Lung (tissue), 12 donors: Measurements from ENCODE around the gene SIK3. TPM values are rescaled to one million over a fixed set of nuclear protein-coding genes. Genes with fewer than 3 reads are reported as not detected.

Source experiments
- ATAC-seq: fragments of 200-7000 bp; cut with Tn5 transposase; one replicate; pipeline ENCODE4 v1.9.1; 2020; ENCODE audit warnings: moderate number of reproducible peaks; ENCODE audit not compliant: insufficient read depth, low FRiP score
- DNase-seq, 3 donors: peaks; one replicate each; pipeline ENCODE4 v3.0.0-alpha.2; 2013 to 2017
- H3K27ac ChIP-seq, 2 donors: one replicate each; pipeline ENCODE4 v1.5.1; 2013; ENCODE audit warnings: mild to moderate bottlenecking in 2 of 2, moderate library complexity in 2 of 2, control low read depth in 1 of 2, inconsistent platforms in 1 of 2, low read depth in 1 of 2, low read length in 1 of 2
- H3K27me3 ChIP-seq, 3 donors: one replicate each; pipeline ENCODE4 v1.5.1; 2013; ENCODE audit warnings: low read length in 2 of 3; ENCODE audit not compliant: control insufficient read depth in 3 of 3, insufficient read depth in 3 of 3
- H3K36me3 ChIP-seq, 4 donors: one replicate each; pipeline ENCODE4 v1.5.1; 2013; ENCODE audit warnings: low read length in 4 of 4, mild to moderate bottlenecking in 1 of 4, moderate library complexity in 1 of 4; ENCODE audit not compliant: control insufficient read depth in 4 of 4, insufficient read depth in 4 of 4
- H3K4me1 ChIP-seq, 5 donors: one replicate each; pipeline ENCODE4 v1.5.1; 2013; ENCODE audit warnings: low read length in 5 of 5, mild to moderate bottlenecking in 2 of 5, moderate library complexity in 1 of 5; ENCODE audit not compliant: control insufficient read depth in 5 of 5, insufficient read depth in 5 of 5
- H3K4me3 ChIP-seq: one replicate; pipeline ENCODE4 v1.5.1; 2013; ENCODE audit warnings: mild to moderate bottlenecking, control low read depth, moderate library complexity
- H3K9ac ChIP-seq, 2 donors: one replicate each; pipeline ENCODE4 v1.5.1; 2013; ENCODE audit warnings: low read length in 2 of 2, control low read depth in 1 of 2; ENCODE audit not compliant: insufficient read depth in 1 of 2
- H3K9me3 ChIP-seq, 4 donors: one replicate each; pipeline ENCODE4 v1.5.1; 2013; ENCODE audit warnings: low read length in 3 of 4, mild to moderate bottlenecking in 1 of 4, moderate library complexity in 1 of 4; ENCODE audit not compliant: control insufficient read depth in 4 of 4, insufficient read depth in 3 of 4
- CTCF ChIP-seq: IDR thresholded peaks from 2 replicates; pipeline ENCODE4 v1.5.1; 2012; ENCODE audit warnings: mild to moderate bottlenecking; ENCODE audit errors: control extremely low read depth, extremely low read depth
- WGBS, 2 donors: extraction: QIAGEN DNeasy Blood & Tissue Kit; methylation state at CpG; one replicate each; pipeline ENCODE4 v1.1.7; 2013; 5-methylcytosine and 5-hydroxymethylcytosine counted together
- polyA plus RNA-seq, 2 donors: library from polyadenylated mRNA; stranded (reverse); fragments of 200-250 nt; gene quantifications; one replicate each; pipeline ENCODE4 v1.2.1, GENCODE V29; 2013
- total RNA-seq, 2 donors: library from RNA; depleted of rRNA in 1 of 2; stranded (reverse); fragments of >200 nt in 1 of 2; gene quantifications; one replicate each; pipeline ENCODE4 v1.2.1, GENCODE V29; 2014 to 2021
- donor health status: control.
- donor health status: control.
- donor health status: Bipolar disorder and iron deficiency.
- donor health status: healthy.
- donor health status: DM: yes; HTN: yes; CAD: no.

Gene SIK3
- total and polyA plus RNA-seq, 4 donors, result 9.0 to 43.4 (median 29.6) TPM

GRCh38 chr11:117010808-117011540 is 87.3 kb downstream of the SIK3 start:
- Histone ChIP-seq H3K4me3 (no peak overlapping the region), H3K9ac (no peak overlapping the region), H3K27ac (no peak overlapping the region), H3K36me3 (no peaks in the 10 kb centered on the region), H3K4me1 (peaks cover 0 to 3% (median 0%) of the 10 kb centered on the region in 5 donors), H3K27me3 (no peaks in the 10 kb centered on the region), H3K9me3 (no peaks in the 10 kb centered on the region)
- 85 to 87% methylated on average over 14 of the region's 14 CpGs for WGBS, 2 donors
- TF ChIP-seq CTCF, result no peak
- DNase-seq (no peak), ATAC-seq (no peak)

- 62 to 76% methylated on average over 3 of the region's 3 CpGs for WGBS, 2 donors
- no peak for DNase-seq
- no peaks in the 10 kb centered on the region for H3K36me3 ChIP-seq
- no peak overlapping the region for H3K27ac ChIP-seq
- TF ChIP-seq CTCF, result no peak
- ATAC-seq, result no peak
- H3K9me3 ChIP-seq, result no peaks in the 10 kb centered on the region
- H3K4me1 ChIP-seq, result peaks cover 0 to 3% (median 0%) of the 10 kb centered on the region in 5 donors
- H3K9ac ChIP-seq, result no peak overlapping the region
- no peak overlapping the region for H3K4me3 ChIP-seq
- H3K27me3 ChIP-seq, result no peaks in the 10 kb centered on the region
These were observed 88.2 kb downstream of the SIK3 start for GRCh38 chr11:117009905-117010605.

GRCh38 chr11:117005758-117006157 is 92.5 kb downstream of the SIK3 start:
- no peak overlapping the region for H3K27ac ChIP-seq
- H3K9me3 ChIP-seq, result no peaks in the 10 kb centered on the region
- H3K27me3 ChIP-seq, result no peaks in the 10 kb centered on the region
- peaks cover 0 to 1% (median 0%) of the 10 kb centered on the region in 4 donors for H3K36me3 ChIP-seq
- 50 to 66% methylated on average over 1 of the region's 1 CpG for WGBS, 2 donors
- H3K9ac ChIP-seq, result no peak overlapping the region
- DNase-seq (no peak), ATAC-seq (no peak)
- no peak for TF ChIP-seq CTCF
- peaks cover 0 to 12% (median 0%) of the 10 kb centered on the region in 5 donors for H3K4me1 ChIP-seq
- no peak overlapping the region for H3K4me3 ChIP-seq
